Right lobe of liver (tissue), 4 donors: ENCODE data around the gene ERBB4.

Experiments
- POLR2A ChIP-seq: fragments of 450-650 bp; IDR thresholded peaks from one replicate; pipeline ENCODE4 v1.6.1; 2017; ENCODE audit warnings: antibody characterized with exemption, mild to moderate bottlenecking
- TF ChIP-seq, protein P1 (sequence below), 4 donors: fragments of 200-600 bp in 3 of 4; fragments of 450-650 bp in 1 of 4; IDR thresholded peaks; one replicate each; pipeline versions ENCODE4 v1.5.1 to v1.8.0; 2016 to 2022; ENCODE audit warnings: antibody characterized with exemption in 4 of 4, mild to moderate bottlenecking in 2 of 4
- donor health status: DM: no; HTN: no; CAD: no.
- donor health status: DM: no; HTN: no; CAD: no.
- donor health status: DM: no; HTN: yes; CAD: no.

DNA sequence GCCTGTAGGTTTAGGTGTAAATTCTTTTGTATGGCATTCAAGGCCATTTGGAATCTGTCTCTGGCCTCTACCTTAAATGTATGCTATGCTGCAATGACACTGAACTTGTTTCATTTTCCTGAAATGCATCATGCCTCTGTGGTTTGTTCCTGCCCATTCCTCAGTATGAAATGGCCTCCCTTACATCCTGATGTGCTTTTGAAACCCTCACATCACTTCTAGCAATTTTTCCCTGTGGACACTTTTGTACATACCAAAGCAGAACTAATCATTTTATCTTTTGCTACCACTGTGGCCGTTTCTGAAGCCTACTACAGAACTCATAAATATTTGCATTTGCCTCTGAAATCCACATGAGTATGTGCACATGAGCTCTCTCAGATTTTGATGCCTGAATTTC, 557.2 kb downstream of the ERBB4 start:
- no peak for TF ChIP-seq POLR2A
- TF ChIP-seq, protein P1, sequence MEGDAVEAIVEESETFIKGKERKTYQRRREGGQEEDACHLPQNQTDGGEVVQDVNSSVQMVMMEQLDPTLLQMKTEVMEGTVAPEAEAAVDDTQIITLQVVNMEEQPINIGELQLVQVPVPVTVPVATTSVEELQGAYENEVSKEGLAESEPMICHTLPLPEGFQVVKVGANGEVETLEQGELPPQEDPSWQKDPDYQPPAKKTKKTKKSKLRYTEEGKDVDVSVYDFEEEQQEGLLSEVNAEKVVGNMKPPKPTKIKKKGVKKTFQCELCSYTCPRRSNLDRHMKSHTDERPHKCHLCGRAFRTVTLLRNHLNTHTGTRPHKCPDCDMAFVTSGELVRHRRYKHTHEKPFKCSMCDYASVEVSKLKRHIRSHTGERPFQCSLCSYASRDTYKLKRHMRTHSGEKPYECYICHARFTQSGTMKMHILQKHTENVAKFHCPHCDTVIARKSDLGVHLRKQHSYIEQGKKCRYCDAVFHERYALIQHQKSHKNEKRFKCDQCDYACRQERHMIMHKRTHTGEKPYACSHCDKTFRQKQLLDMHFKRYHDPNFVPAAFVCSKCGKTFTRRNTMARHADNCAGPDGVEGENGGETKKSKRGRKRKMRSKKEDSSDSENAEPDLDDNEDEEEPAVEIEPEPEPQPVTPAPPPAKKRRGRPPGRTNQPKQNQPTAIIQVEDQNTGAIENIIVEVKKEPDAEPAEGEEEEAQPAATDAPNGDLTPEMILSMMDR (IDR thresholded peaks at IDR 0.05) = no peak
